GM12872 (cell line): Measurements from ENCODE around the gene ANKRD44.

Experiments
- TF ChIP-seq, protein P1 (sequence below): IDR thresholded peaks from 3 replicates; pipeline ENCODE4 v1.5.1; 2011; ENCODE audit warnings: low read depth, mild to moderate bottlenecking, low read length, moderate library complexity; ENCODE audit not compliant: insufficient read depth

The ANKRD44 gene

DNA sequence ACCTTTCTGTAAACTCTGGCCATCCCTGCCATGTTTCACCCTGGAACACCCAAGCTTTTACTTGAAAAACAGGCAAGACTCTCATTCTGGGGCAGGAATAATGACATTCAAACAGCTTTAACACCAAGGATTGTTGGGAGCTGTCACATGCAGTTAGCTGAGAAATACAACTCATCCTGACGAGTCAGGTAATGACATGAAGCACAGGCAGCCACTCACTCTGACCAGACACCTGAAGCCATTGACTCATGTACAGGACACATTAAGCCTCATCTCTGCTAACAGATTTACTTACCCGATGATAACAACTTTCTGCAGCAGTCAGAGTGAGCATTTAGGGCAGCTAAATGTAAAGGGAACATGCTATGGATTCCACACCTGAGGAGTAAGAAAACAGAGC lies 220.9 kb downstream of the ANKRD44 start:
- TF ChIP-seq, protein P1, sequence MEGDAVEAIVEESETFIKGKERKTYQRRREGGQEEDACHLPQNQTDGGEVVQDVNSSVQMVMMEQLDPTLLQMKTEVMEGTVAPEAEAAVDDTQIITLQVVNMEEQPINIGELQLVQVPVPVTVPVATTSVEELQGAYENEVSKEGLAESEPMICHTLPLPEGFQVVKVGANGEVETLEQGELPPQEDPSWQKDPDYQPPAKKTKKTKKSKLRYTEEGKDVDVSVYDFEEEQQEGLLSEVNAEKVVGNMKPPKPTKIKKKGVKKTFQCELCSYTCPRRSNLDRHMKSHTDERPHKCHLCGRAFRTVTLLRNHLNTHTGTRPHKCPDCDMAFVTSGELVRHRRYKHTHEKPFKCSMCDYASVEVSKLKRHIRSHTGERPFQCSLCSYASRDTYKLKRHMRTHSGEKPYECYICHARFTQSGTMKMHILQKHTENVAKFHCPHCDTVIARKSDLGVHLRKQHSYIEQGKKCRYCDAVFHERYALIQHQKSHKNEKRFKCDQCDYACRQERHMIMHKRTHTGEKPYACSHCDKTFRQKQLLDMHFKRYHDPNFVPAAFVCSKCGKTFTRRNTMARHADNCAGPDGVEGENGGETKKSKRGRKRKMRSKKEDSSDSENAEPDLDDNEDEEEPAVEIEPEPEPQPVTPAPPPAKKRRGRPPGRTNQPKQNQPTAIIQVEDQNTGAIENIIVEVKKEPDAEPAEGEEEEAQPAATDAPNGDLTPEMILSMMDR, result no peak

DNA sequence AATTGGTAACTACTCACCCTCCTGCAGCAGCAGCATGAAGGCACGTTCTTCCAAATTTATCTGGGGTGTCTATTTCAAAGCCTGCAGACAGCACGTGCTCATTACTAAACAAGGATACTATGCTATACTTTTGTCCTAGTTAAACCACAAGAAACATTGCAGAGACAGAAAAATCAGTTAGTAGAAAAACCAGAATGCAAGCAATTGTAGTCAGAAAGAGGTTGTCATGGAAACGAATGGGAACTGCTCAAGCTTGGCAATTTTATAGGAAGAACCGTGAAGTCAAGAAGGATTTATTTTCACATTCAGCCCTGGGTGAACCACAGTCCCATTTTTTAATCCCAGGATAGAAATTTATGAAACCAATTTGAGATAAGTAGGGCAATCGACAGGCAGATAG lies 221.9 kb downstream of the ANKRD44 start:
- TF ChIP-seq, protein P1, result no peak

DNA sequence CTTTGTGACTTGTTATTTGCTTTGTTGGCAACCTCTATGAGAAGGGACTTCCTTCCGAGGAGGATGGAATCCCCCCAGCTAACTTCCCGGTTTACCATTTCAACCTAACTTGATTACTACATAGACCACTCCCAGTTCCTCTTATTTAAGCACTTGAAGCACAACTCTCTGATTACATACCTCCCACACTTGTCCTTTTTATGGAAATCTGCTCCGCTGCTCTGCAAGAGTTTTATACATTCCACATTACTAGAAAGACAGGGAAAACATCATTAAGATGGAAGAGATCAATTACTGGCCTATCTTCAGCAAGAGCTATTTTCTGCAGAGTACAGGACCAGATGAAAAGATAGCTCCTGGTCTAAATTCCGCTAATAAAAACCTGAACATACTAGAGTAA lies 224.1 kb downstream of the ANKRD44 start:
- TF ChIP-seq, protein P1, result no peak

DNA sequence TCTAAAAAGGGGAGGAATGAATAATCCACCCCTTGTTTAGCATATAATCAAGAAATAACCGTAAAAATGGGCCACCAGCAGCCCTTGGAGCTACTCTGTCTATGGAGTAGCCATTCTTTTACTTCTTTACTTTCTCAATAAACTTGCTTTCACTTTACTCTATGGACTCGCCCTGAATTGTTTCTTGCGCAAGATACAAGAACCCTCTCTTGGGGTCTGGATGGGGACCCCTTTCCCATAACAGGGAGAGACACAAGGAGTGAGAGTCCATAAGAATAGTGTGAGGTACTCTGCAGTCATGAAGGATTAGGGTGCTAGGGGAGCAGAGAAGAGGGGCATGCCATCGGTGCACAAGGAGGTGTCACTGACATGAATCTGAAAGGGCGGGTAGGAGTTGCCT lies 224.9 kb downstream of the ANKRD44 start:
- TF ChIP-seq, protein P1, result no peak

DNA sequence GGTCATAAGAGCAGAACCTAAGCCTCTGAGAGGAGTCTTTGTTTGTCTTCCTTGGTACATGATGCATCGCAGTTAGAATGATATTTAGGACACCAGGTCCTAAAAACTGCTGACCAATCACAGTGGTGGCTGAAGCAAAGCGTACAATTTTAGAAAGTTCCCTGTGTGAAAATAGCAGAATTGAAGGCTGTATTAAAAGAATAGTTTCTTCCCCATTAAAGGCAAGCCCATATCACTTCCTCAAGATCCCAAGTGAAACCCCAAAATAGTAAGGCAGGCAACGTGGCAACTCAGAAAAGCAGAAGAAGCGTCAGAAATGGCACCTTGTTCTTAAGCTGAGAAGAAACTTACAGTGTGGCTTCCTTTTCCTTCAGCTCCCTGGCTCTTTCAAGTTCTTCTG lies 229.3 kb downstream of the ANKRD44 start:
- TF ChIP-seq, protein P1, result no peak

DNA sequence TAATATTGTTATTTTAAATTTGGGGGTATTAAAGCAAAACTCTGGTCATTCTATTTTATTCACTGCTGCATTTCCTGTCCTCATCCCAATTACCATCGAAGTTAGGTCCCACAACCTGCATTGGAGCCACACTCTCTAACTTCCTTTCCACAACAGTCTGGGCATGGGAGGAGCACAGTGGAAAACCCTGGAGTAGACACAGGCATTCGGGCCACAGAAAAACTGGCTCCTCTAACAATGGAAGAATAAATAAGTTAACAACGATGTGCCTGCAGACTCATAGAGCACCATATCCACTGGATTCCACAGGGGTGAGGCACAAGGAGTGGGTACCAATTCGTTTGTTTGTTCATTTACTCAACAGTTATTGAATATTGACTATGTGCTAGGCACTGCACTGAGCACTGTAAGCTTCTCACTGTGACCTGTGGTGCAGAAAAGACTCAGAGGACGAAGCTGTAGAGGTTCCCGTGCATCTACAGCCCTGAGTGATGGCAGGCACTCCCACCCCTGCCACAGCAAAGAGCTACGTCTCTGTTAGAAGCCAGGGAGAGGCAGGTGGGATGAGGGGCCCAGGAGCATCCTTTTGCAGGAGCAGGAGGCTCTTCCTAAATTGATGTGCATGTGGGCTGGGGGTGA lies 229.9 kb downstream of the ANKRD44 start:
- TF ChIP-seq, protein P1, result no peak

DNA sequence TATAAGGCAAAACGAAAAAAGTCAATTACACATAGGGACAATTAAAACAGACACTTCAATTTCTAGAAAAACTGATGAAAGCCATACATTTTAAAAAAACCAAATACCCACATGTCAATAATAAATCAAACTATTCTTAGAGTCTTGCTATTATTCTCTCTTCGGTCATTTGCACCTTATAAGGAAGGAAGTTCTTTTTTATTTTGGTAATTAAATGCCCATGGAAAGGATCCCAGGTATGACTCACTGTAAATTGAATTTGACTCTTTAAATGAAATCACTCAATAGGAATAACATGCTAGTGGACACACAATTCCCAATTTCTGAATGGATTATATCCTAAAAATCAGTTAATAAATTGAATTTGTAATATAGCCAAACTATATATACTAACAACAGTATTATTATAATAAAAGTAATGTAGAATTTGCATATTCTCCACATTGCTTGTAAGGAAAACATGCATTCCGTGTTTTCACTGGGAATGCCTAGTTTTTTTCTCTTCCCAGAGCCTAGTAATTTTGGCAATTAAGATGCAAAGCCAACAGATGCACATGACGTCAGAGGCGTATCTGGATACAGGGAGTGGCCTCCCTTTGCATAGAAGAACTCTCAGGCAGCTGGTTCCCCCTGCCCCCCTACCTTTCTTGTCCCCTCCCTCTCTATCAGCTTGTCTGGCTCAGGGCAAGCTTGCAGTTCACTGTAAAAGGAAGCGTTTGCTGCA lies 230.6 kb downstream of the ANKRD44 start:
- TF ChIP-seq, protein P1, result no peak
